GM23338 (cell line): ENCODE data around the gene FMN2. TPM values are rescaled to one million over a fixed set of nuclear protein-coding genes. Genes with fewer than 3 reads are reported as not detected.

Experiments used
- ATAC-seq: fragments of 200-7000 bp; cut with Tn5 transposase; 3 replicates; pipeline ENCODE4 v1.9.1; 2020
- DNase-seq: peaks from one replicate; pipeline ENCODE4 v3.0.0-alpha.2; 2015; ENCODE audit warnings: low spot score
- H2AFZ ChIP-seq: fragments of 200-600 bp; sonication (generic); 2 replicates; pipeline ENCODE4 v1.8.0; 2016; ENCODE audit warnings: antibody characterized with exemption, mild to moderate bottlenecking, moderate library complexity
- H3F3A ChIP-seq: fragments of 200-600 bp; sonication (generic); replicated peaks from 2 replicates; pipeline ENCODE4 v1.8.0; 2017; ENCODE audit warnings: antibody characterized with exemption, mixed run types, low read depth
- H3K27ac ChIP-seq: fragments of 200-600 bp; sonication (generic); 2 replicates; pipeline ENCODE4 v1.6.1; 2016; ENCODE audit warnings: low read depth
- H3K27me3 ChIP-seq: fragments of 200-600 bp; sonication (generic); 2 replicates; pipeline ENCODE4 v1.8.0; 2016; ENCODE audit warnings: mild to moderate bottlenecking, mixed run types, moderate library complexity; ENCODE audit not compliant: insufficient read depth
- H3K36me3 ChIP-seq: fragments of 200-600 bp; sonication (generic); 2 replicates; pipeline ENCODE4 v1.8.0; 2016; ENCODE audit warnings: mild to moderate bottlenecking; ENCODE audit not compliant: insufficient read depth
- H3K4me1 ChIP-seq: fragments of 200-600 bp; sonication (generic); 2 replicates; pipeline ENCODE4 v1.8.0; 2016; ENCODE audit warnings: mild to moderate bottlenecking, moderate library complexity; ENCODE audit not compliant: insufficient read depth
- H3K4me2 ChIP-seq: fragments of 200-600 bp; sonication (generic); 2 replicates; pipeline ENCODE4 v1.7.1; 2017; ENCODE audit warnings: mixed run types
- H3K4me3 ChIP-seq: fragments of 200-600 bp; sonication (generic); 2 replicates; pipeline ENCODE4 v1.6.1; 2016; ENCODE audit warnings: mixed run types
- H3K79me2 ChIP-seq: fragments of 200-600 bp; sonication (generic); replicated peaks from 2 replicates; pipeline ENCODE4 v1.8.0; 2017; ENCODE audit warnings: mild to moderate bottlenecking; ENCODE audit not compliant: insufficient read depth
- H3K9me2 ChIP-seq: fragments of 200-600 bp; sonication (generic); 2 replicates; pipeline ENCODE4 v1.8.0; 2017; ENCODE audit not compliant: insufficient read depth
- H4K20me1 ChIP-seq: fragments of 200-600 bp; sonication (generic); replicated peaks from 2 replicates; pipeline ENCODE4 v1.8.0; 2017; ENCODE audit warnings: mild to moderate bottlenecking; ENCODE audit not compliant: insufficient read depth
- H3K27ac Mint-ChIP-seq: 2 replicates; pipeline ENCODE4 v1.8.0; 2020; ENCODE audit warnings: inconsistent platforms, mild to moderate bottlenecking, moderate library complexity, mixed read lengths
- H3K27me3 Mint-ChIP-seq: 3 replicates; pipeline ENCODE4 v1.8.0; 2022; ENCODE audit warnings: low read depth, mild to moderate bottlenecking, moderate library complexity, mixed read lengths, inconsistent platforms; ENCODE audit not compliant: insufficient read depth, poor library complexity
- H3K36me3 Mint-ChIP-seq: 3 replicates; pipeline ENCODE4 v1.8.0; 2021; ENCODE audit warnings: low read depth, mild to moderate bottlenecking, inconsistent platforms, moderate library complexity, mixed read lengths
- H3K4me1 Mint-ChIP-seq: 3 replicates; pipeline ENCODE4 v1.8.0; 2020; ENCODE audit warnings: mild to moderate bottlenecking, inconsistent platforms, mixed read lengths
- H3K4me3 Mint-ChIP-seq: 3 replicates; pipeline ENCODE4 v1.8.0; 2021; ENCODE audit warnings: moderate library complexity, mild to moderate bottlenecking, inconsistent platforms, mixed read lengths
- H3K9me3 Mint-ChIP-seq: 3 replicates; pipeline ENCODE4 v1.8.0; 2020; ENCODE audit warnings: moderate library complexity, mild to moderate bottlenecking, inconsistent platforms, mixed read lengths
- CREB1 ChIP-seq: fragments of 250-450 bp; sonication (Bioruptor Pico); IDR thresholded peaks from 2 replicates; pipeline ENCODE4 v1.5.0; 2020; ENCODE audit warnings: low read depth, mild to moderate bottlenecking, moderate library complexity
- EZH2 ChIP-seq: fragments of 200-600 bp; sonication (generic); IDR thresholded peaks from one replicate; pipeline ENCODE4 v1.8.0; 2017; ENCODE audit warnings: antibody characterized with exemption, mild to moderate bottlenecking, low read depth; ENCODE audit not compliant: unreplicated experiment
- EZH2phosphoT487 ChIP-seq: fragments of 200-600 bp; sonication (generic); IDR thresholded peaks from one replicate; pipeline ENCODE4 v1.8.1; 2018; ENCODE audit warnings: antibody characterized with exemption; ENCODE audit not compliant: unreplicated experiment
- NANOG ChIP-seq: IDR thresholded peaks from 2 replicates; pipeline ENCODE4 v1.6.1; 2016; ENCODE audit warnings: antibody characterized with exemption, borderline replicate concordance
- REST ChIP-seq: IDR thresholded peaks from one replicate; pipeline ENCODE4 v1.6.1; 2018; ENCODE audit warnings: antibody characterized with exemption; ENCODE audit not compliant: unreplicated experiment
- STAT1 ChIP-seq: IDR thresholded peaks from one replicate; pipeline ENCODE4 v1.6.1; 2016; ENCODE audit warnings: antibody characterized with exemption; ENCODE audit not compliant: unreplicated experiment
- ZNF114 ChIP-seq: fragments of 250-450 bp; sonication (Bioruptor Pico); IDR thresholded peaks from 2 replicates; pipeline ENCODE4 v1.5.0; 2020; ENCODE audit warnings: mild to moderate bottlenecking, moderate library complexity
- ZNF331 ChIP-seq: fragments of 250-450 bp; sonication (Bioruptor Pico); IDR thresholded peaks from 2 replicates; pipeline ENCODE4 v1.5.0; 2020; ENCODE audit warnings: low read depth, mild to moderate bottlenecking, moderate library complexity
- polyA plus RNA-seq: library from polyadenylated mRNA; unstranded; fragments of >200 nt; fragmentation: Nextera tagmentation; extraction: Ambion mirVana; gene quantifications from 2 replicates; pipeline ENCODE4 v1.2.1, GENCODE V29; 2016
- total RNA-seq: library from RNA; depleted of rRNA; stranded (reverse); fragments of >200 nt; shearing (Covaris generic); gene quantifications from 2 replicates; pipeline ENCODE4 v1.2.3, GENCODE V29; 2014
- TF ChIP-seq, protein P1 (sequence below): IDR thresholded peaks from 2 replicates; pipeline ENCODE4 v1.6.1; 2016; ENCODE audit warnings: antibody characterized with exemption

FMN2 gene
- total and polyA plus RNA-seq, 2 experiments from 2014 or later, result 1.5 to 2.5 TPM

- no peak for TF ChIP-seq REST
- TF ChIP-seq EZH2phosphoT487, result no peak
- no peak for TF ChIP-seq STAT1
- TF ChIP-seq EZH2, result no peak
- TF ChIP-seq, protein P1, sequence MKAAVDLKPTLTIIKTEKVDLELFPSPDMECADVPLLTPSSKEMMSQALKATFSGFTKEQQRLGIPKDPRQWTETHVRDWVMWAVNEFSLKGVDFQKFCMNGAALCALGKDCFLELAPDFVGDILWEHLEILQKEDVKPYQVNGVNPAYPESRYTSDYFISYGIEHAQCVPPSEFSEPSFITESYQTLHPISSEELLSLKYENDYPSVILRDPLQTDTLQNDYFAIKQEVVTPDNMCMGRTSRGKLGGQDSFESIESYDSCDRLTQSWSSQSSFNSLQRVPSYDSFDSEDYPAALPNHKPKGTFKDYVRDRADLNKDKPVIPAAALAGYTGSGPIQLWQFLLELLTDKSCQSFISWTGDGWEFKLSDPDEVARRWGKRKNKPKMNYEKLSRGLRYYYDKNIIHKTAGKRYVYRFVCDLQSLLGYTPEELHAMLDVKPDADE, result no peak
- TF ChIP-seq NANOG, result no peak
- no peak for TF ChIP-seq ZNF114
Observed at GRCh38 chr1:240193679-240194078, 102.0 kb downstream of the FMN2 start (continued).

- no peaks in the 10 kb centered on the region for H3F3A ChIP-seq
- Mint-ChIP-seq H3K27me3 (no peaks in the 10 kb centered on the region), H3K4me1 (peaks cover 4% of the 10 kb centered on the region; the same call in 2 of the 3 replicates), H3K9me3 (no peaks in the 10 kb centered on the region; the same call in 2 of the 3 replicates), H3K4me3 (no peak overlapping the region), H3K36me3 (no peaks in the 10 kb centered on the region), H3K27ac (no peak overlapping the region)
- H3K4me2 ChIP-seq, result no peak overlapping the region
- no peak overlapping the region for H3K27ac ChIP-seq
- no peaks in the 10 kb centered on the region for H3K27me3 ChIP-seq
- no peaks in the 10 kb centered on the region for H3K36me3 ChIP-seq
- no peak overlapping the region for H3K4me3 ChIP-seq
- no peaks in the 10 kb centered on the region for H3K9me2 ChIP-seq
- no peaks in the 10 kb centered on the region for H4K20me1 ChIP-seq
- no peak for ATAC-seq
- H3K79me2 ChIP-seq, result no peaks in the 10 kb centered on the region
- no peak for DNase-seq
- TF ChIP-seq, protein P1, result no peak
- TF ChIP-seq ZNF114 (no peak), CREB1 (no peak), ZNF331 (CRISPR knock-in tag) (no peak)
- H2AFZ ChIP-seq, result no peak overlapping the region
- H3K4me1 ChIP-seq, result no peaks in the 10 kb centered on the region
Observed at GRCh38 chr1:240194120-240194519, 102.4 kb downstream of the FMN2 start.
